ENCODE data around the gene NSUN6. TPM values are rescaled to one million over a fixed set of nuclear protein-coding genes. Genes with fewer than 3 reads are reported as not detected.

The NSUN6 gene
- total RNA-seq, 4 donors from 2014 or later = 5.0 to 10.4 (median 5.7) TPM

DNA sequence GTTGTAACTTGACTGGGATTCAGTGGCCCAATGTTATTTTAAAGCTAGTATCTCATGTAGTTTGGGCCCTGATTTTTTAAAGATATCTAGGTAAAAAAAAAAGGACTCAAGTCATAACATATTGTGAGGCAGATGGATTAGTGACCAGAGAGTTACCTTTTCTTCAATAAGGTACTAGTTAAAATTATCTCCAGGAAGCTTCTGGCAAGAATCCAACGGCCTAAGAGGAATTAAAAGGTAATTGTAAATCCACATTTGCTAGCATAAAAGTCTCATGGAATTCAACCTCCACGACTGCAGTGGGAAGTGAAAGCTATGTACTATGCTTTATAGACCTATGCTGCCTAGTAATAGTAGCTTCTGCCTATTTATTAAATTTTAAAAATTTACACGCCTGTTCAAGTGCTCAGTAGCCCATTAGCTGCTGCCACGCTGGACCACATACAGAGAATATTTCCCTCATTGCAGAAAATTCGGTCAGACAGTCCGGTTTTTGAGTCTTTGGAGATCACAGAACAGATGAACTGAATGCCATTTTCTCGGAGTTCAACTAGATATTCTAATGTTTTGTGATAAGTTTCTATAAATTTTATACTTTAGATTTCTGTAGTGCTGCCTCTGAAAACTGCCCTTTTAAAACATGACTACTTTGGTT, 118.4 kb downstream of the NSUN6 start:
- TF ChIP-seq CTCF (IDR thresholded peaks at IDR 0.05) (no peak), POLR2A (IDR thresholded peaks at IDR 0.05; ENCODE audit: low read depth) (no peak), EP300 (IDR thresholded peaks at IDR 0.05) (no peak), POLR2AphosphoS5 (IDR thresholded peaks at IDR 0.05) (no peak)
- H3K27ac ChIP-seq (replicated peaks in 1 of 4) = peak overlapping the region; percentile 23 to 61 (median 36)
- H3K4me3 ChIP-seq = no peak overlapping the region
- WGBS = 66% methylated on average over 7 of the region's 7 CpGs
- intact Hi-C loops (cut with DNase I) = no loop called here
- peaks cover 3 to 34% (median 15%) of the 10 kb centered on the region in 4 donors for H3K36me3 ChIP-seq
- H3K27me3 ChIP-seq = no peaks in the 10 kb centered on the region
- H3K9me3 ChIP-seq = no peaks in the 10 kb centered on the region
- peaks cover 0 to 46% (median 40%) of the 10 kb centered on the region in 4 donors for H3K4me1 ChIP-seq
- no peak for DNase-seq (ENCODE audit: extremely low spot score)

DNA sequence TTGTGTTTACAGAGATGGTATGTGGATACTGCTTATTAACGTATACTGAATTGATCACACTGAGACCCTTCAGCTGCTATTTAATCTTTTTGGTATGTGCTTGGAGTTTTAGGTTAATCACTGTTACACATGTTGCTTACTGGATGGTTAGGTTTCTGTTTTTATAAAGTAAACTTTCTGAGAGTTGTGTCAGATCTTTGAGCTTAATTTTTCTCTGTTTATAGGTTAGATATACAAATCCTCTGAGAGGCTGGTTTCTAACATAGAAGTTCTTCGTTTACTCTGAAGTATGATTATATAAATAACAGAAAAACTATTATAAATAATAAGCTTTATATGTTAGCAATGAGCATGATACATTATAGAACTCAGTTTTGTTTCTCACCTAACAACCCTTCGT, 123.1 kb downstream of the NSUN6 start:
- TF ChIP-seq POLR2A (IDR thresholded peaks at IDR 0.05; ENCODE audit: low read depth) (no peak), CTCF (IDR thresholded peaks at IDR 0.05) (no peak), EP300 (IDR thresholded peaks at IDR 0.05) (no peak), POLR2AphosphoS5 (IDR thresholded peaks at IDR 0.05) (no peak)
- Histone ChIP-seq H3K4me1 (peaks cover 15 to 72% (median 61%) of the 10 kb centered on the region in 4 donors), H3K4me3 (no peak overlapping the region), H3K36me3 (peaks cover 0 to 5% (median 1%) of the 10 kb centered on the region in 4 donors), H3K27ac (replicated peaks in 1 of 4) (peak overlapping the region; percentile 29 to 68 (median 54)), H3K27me3 (no peaks in the 10 kb centered on the region), H3K9me3 (no peaks in the 10 kb centered on the region)
- intact Hi-C loops (cut with DNase I) = no loop called here
- no peak for DNase-seq (ENCODE audit: extremely low spot score)
- WGBS = 40% methylated on average over 3 of the region's 3 CpGs

GRCh38 chr10:18527687-18528086, 123.7 kb downstream of the NSUN6 start:
- H3K9me3 ChIP-seq = no peaks in the 10 kb centered on the region
- 35% methylated on average over 2 of the region's 2 CpGs for WGBS
- H3K27ac ChIP-seq (replicated peaks in 1 of 4) = peak overlapping the region; percentile 29 to 68 (median 54)
- TF ChIP-seq POLR2A (IDR thresholded peaks at IDR 0.05; ENCODE audit: low read depth) (no peak), POLR2AphosphoS5 (IDR thresholded peaks at IDR 0.05) (peak in 1 of 2 donors; percentile 45)
- peaks cover 0 to 5% (median 1%) of the 10 kb centered on the region in 4 donors for H3K36me3 ChIP-seq
- no peaks in the 10 kb centered on the region for H3K27me3 ChIP-seq
- no peak overlapping the region for H3K4me3 ChIP-seq
- peaks cover 15 to 72% (median 61%) of the 10 kb centered on the region in 4 donors for H3K4me1 ChIP-seq
- intact Hi-C loops (cut with DNase I) = no loop called here
- DNase-seq (ENCODE audit: extremely low spot score) = no peak

DNA sequence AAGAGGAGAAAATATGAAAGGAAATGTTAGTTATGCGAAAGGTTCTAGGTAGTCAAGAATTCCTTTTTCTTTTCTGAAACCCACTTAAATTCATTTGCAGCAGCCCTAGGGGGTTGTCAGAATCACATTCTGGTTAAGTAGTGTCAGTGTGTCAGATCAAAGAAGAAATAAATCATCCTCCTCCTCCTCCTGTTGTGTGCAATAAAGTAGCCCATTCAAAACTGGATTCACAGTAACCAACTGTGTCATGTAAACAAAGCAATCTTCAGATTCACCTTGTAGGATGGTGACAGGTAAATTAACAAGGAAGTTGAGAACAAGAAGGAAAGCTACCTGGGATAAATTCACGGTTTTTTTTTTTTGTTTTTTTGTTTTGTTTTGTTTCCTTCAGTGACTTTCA, 127.5 kb downstream of the NSUN6 start:
- no peaks in the 10 kb centered on the region for H3K27me3 ChIP-seq
- intact Hi-C loops (cut with DNase I) = no loop called here
- TF ChIP-seq POLR2AphosphoS5 (IDR thresholded peaks at IDR 0.05) (no peak), CTCF (IDR thresholded peaks at IDR 0.05) (no peak), EP300 (IDR thresholded peaks at IDR 0.05) (no peak), POLR2A (IDR thresholded peaks at IDR 0.05; ENCODE audit: low read depth) (no peak)
- peaks cover 23 to 30% (median 27%) of the 10 kb centered on the region in 4 donors for H3K36me3 ChIP-seq
- peaks cover 15 to 68% (median 59%) of the 10 kb centered on the region in 4 donors for H3K4me1 ChIP-seq
- DNase-seq (ENCODE audit: extremely low spot score) = no peak
- peak overlapping the region; percentile 29 to 70 (median 60) for H3K27ac ChIP-seq (replicated peaks in 1 of 4)
- WGBS = 85% methylated on average over 2 of the region's 2 CpGs
- H3K9me3 ChIP-seq = no peaks in the 10 kb centered on the region
- no peak overlapping the region for H3K4me3 ChIP-seq

GRCh38 chr10:18523025-18523424, 128.4 kb downstream of the NSUN6 start:
- no peak for DNase-seq (ENCODE audit: extremely low spot score)
- 29% methylated on average over 1 of the region's 1 CpG for WGBS
- TF ChIP-seq POLR2A (IDR thresholded peaks at IDR 0.05; ENCODE audit: low read depth) (no peak), CTCF (IDR thresholded peaks at IDR 0.05) (no peak), POLR2AphosphoS5 (IDR thresholded peaks at IDR 0.05) (no peak), EP300 (IDR thresholded peaks at IDR 0.05) (no peak)
- Histone ChIP-seq H3K4me1 (peaks cover 15 to 59% (median 51%) of the 10 kb centered on the region in 4 donors), H3K27ac (replicated peaks in 1 of 4) (peak overlapping the region; percentile 29 to 70 (median 60)), H3K36me3 (peaks cover 23 to 38% (median 35%) of the 10 kb centered on the region in 4 donors), H3K4me3 (no peak overlapping the region), H3K9me3 (no peaks in the 10 kb centered on the region), H3K27me3 (no peaks in the 10 kb centered on the region)
- intact Hi-C loops (cut with DNase I) = no loop called here
